T1000 (cell line): ENCODE data around the gene SUPV3L1.

ENCODE experiments used
- DNase-seq: peaks from one replicate; lab custom pipeline; 2025; ENCODE audit warnings: mixed read lengths; lab: John Stamatoyannopoulos, UW

Gene SUPV3L1

DNA sequence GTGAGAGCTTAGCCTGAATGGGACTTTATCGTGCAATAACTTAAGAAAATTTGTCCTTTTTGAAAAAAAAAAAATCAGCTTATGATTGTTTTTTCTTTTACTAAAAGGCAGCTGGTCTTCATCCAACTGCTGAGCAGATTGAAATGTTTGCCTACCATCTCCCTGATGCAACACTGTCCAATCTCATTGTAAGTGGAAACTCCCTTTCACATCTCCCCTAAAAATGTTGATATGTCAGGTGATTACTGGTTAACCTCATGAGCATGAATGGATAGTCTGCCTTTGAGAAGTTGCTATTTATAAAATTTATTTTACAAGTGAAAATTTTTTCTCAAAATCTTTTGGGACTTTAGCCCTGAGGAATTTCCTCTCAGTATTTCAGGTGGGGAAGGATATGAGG, 22.3 kb downstream of the SUPV3L1 start:
- no peak for DNase-seq

DNA sequence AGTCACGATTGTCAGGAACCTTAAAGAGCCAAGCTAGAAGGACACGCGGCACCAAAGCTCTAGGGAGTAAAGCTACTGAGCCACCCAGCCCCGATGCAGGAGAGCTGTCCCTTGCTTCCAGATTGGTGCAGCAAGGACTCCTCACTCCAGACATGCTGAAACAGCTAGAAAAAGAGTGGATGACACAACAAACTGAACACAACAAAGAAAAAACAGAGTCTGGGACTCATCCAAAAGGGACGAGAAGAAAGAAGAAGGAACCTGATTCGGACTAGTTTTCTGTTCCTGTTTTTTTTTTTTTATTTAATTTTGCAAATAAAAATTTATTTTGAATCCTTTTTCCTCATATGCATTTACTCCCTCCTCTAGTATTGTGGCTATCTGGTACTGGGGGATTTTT, 28.7 kb downstream of the SUPV3L1 start:
- no peak for DNase-seq

- no peak for DNase-seq
These were observed 29.9 kb downstream of the SUPV3L1 start for GRCh38 chr10:69209787-69210484.

DNA sequence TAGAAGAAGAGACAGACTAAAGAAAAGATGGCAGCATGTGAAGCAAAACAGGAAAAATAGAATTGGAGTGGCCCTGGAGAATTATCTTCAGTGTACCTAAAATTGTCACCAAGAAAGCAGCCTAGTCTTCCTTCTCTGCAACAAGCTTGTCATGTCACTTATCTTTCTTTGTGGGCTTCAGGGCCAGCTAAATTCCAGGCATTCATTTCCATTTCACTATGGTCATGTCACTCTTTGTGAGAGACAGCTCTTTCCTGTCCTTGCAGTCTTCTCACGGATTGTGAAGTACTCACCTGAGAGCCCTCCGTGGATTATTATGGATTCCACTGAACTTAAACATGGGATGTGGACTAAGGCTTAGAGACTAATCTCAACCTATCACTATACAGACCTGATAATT, 31.1 kb downstream of the SUPV3L1 start:
- DNase-seq: no peak

DNA sequence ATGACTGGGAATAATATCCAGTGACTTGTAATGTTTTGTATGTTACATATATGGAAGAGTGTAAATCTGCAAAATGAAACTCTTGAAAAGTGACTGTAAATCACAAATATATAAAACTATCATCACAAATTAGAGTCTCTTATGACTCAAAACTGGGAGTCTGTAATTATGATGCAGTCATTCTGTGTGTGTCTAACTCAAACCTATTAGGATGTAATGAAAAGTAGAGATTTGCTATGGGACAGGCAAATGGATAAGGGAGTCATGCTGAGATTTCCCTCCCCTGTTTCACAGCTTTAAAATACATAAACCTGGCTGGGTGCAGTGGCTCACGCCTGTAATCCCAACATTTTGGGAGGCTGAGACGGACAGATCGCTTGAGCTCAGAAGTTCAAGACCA, 31.5 kb downstream of the SUPV3L1 start:
- no peak for DNase-seq

DNA sequence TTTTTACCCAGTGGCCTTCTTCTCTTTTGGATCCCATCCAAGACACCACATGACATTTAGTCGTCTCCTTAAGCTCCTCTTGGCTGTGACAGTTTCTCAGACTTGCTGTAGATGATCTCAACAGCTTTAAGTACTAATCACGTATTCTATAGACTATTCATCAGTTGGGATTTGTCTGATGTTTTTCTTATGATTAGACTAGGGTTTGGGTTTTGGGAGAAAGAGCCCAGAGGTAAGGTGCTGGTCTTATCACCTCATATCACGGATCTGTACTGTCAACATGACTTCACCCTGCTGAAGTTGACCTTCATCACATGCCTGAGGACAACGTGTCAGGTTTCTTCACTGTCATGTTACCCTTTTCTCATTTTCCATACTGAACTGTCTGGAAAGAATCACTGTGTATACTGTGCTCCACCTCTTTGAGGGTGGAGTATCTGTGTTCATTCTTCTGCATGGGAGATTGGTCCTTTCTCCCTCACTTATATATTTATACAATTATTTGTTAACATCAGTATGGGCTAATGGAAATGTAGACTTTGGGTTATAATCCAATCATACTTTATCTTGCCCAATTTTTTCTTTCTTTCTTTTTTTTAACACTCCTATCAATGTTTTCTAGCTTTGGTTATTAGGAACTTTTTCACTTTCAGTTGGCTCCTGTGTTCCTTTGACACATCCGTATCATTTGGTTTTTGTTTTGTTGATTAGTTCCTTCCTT, 33.7 kb downstream of the SUPV3L1 start:
- no peak for DNase-seq

GRCh38 chr10:69214666-69215131, 34.7 kb downstream of the SUPV3L1 start:
- no peak for DNase-seq

DNA sequence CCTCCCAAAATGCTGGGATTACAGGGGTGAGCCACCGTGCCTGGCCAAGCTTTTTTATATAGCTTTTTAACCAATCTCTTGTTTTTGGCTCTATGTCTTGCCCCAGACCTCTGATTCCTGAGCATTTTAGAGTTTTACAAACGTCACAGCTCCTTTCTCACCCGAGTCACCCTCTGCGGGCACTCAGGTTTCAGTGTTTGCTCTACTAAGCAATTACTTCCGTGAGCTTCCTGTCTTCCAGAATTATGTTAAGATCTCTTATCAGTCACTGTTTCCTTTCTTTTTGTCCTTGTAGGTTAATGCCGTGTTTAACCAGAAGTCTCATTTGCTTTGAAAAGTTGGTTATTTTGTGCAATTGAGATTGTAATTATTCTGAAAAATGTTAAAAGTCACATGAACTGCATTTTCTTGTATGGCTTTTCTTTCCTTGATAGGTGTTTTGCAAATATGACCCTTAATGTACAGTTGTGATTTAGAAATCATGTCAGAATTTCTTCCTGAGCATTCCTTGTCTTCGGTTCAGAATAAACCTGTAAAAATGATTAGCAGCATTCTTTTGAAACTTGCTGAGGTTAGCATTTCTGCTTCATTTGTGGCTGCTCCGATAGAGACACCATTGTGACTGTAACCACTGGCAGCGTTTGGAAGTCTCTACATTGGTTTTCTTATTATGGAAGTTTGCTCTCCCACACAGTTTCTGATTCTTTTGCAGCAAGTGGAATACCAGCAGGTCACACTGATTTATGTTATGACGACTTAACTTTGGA, 35.6 kb downstream of the SUPV3L1 start:
- DNase-seq: no peak

GRCh38 chr10:69216577-69217118, 36.6 kb downstream of the SUPV3L1 start:
- DNase-seq: no peak

GRCh38 chr10:69217119-69217754, 37.2 kb downstream of the SUPV3L1 start:
- DNase-seq: no peak

DNA sequence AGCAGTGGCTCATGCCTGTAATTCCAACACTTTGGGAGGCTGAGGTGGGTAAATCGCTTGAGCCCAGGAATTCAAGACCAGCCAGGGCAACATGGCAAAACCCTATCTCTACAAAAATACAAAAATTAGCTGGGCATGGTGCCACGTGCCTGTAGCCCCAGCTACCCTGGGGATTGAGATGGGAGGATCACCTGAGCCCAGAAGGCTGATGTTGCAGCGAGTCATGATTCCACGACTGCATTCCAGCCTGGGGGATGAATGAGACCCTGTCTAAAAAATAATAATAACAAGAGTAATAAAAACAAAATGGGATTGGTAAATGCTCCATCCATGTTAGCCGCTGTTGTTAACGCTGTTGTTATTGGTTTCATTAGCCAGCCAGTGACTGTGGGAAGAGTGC, 38.8 kb downstream of the SUPV3L1 start:
- DNase-seq: no peak

- DNase-seq: no peak
These were observed 40.0 kb downstream of the SUPV3L1 start, which contains the start of gene HKDC1 for GRCh38 chr10:69220041-69220451. HKDC1 (plus strand) TSS chr10:69220332; CDS start chr10:69220436, 104 bp downstream.

DNA sequence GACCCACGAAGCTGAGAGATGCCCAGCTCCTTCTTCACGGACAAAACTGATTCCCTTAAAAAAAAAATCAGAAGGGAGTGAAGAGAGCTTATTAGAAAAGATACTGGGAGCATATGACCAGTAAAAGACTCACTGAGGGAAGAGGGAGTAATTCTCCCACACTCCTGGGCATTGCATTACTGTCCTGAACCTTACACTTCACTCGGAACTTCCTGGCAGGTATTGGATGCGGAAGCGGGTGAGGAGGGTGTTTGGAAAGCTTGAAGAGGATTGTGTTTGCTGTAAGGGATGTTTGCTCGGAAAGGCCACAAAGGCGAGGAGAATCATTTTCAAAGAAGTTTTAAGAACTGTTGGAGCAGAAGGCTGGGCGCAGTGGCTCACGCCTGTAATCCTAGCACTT, 40.5 kb downstream of the SUPV3L1 start:
- no peak for DNase-seq

DNA sequence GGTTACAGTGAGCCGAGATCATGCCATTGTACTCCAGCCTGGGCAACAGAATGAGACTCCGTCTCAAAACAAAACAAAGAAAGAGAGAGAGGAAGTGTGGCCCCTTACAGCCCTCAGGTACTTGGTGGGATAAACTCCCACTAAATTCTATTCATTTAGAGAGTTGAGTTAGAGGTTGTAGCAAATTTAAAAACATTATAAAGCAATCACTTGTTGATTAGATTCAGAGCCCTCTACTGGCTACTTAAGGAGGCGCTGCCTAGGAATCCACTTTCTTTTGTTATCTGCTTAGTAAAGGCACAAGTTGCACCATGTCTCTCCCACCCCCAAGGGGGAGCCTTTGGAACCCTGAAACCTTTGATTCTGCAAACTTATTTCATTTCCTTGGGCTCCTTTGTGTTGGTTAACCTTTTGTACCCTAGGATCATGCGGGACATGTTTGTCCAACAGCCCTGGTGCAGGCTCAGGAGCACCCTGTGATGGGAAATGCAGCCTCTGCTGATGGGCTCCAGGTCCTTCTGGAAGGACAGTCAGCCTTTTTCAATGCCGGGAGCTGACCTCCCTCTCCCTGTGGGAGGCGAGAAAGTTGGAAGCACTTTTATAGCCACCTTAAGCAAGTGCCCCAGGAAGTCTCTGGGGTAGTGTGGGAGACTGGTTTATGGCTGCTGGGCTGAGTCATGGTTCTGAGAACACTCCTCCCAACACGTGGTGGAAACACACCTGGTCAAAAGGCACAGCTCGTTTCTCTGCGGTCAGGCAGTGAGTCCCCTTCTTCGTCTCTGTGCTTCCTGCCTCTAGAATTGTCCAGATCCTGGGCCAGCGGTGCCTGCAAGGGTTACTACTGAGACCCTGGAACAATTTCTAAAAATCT, 42.4 kb downstream of the SUPV3L1 start:
- no peak for DNase-seq

- no peak for DNase-seq
These were observed 43.0 kb downstream of the SUPV3L1 start for GRCh38 chr10:69223028-69223342.

DNA sequence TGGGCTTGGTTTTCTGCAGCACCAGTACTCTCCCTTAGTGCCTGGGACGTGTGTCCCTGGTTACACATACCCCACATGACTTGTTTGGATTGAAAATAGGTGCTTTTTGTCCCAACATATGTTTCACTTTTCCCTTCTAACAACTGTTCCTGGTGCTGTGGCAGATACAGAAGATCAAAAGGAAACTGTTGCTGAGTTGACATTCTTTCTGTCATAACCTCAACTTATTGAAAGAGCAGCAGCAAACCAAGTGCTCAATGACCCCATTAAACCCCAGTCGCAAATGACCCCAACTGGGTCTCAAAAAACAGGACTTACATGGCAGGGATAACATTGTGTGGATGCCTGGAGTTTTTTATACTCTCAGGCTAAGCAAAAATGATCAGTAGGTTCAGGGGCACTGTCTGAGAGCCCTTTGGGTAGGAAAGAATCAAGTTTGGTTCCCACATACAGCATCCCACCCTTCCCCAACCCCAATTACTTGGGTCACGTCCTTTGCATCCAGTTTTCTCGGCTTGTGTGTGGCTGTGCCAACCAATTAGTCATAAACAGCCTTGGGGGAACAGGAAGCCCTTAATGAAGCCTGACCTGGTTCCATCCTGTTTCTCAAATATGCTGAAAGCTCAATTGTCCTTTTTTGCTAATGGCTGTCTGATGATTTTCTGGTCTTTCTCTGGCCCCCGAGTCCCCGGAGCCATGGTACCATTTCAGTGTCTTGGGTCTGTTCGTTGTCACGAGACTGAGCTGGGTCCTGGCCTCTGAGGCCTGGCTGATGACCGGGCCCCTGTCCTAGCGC, 45.0 kb downstream of the SUPV3L1 start:
- DNase-seq: no peak

DNA sequence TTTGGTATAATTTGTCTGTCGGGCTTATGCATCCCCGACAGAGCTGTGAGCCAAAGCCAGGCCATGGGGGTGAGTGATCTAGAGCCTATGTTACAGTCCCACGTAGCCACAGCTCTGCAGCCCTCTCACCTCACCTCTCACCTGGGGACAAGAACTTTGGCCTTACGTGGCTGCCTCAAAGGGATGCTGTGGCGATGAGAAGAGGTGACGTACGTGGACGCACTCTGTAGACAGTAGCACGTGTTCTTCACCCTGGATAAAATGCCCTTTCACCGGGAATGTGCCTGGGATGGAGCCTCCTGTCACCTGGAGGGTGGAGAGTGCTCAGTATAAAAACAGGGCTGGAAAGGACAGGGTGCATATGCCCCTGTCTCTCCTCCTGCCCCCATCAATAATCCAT, 45.6 kb downstream of the SUPV3L1 start:
- no peak for DNase-seq

DNA sequence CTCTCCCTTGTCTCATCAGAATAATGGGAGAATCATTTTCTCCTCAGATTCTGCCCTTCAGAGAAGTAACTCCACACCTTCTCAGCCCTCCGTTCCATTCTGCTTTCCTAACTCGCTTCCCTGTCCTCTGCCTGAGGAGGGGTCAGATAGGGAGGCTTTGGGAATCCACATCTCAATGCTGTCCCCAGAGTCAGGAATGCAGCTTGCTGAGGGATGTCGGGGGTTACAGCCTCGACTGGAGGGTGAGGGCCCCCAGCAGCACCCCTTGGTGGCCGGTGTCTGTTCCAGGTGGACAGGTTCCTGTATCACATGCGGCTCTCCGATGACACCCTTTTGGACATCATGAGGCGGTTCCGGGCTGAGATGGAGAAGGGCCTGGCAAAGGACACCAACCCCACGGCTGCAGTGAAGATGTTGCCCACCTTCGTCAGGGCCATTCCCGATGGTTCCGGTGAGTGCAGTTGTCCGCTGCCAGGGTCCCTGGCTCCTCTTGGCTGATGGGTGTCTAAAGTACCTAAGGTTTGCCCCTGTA, 47.0 kb downstream of the SUPV3L1 start:
- no peak for DNase-seq

- DNase-seq: no peak
These were observed 48.1 kb downstream of the SUPV3L1 start for GRCh38 chr10:69228151-69228550.

GRCh38 chr10:69229616-69229916, 49.5 kb downstream of the SUPV3L1 start:
- DNase-seq: no peak
